ENCODE results near the gene HAGHL.
A peak's percentile ranks its signal among the peaks of the same experiment; 100 is the strongest.

HAGHL gene, protein sequence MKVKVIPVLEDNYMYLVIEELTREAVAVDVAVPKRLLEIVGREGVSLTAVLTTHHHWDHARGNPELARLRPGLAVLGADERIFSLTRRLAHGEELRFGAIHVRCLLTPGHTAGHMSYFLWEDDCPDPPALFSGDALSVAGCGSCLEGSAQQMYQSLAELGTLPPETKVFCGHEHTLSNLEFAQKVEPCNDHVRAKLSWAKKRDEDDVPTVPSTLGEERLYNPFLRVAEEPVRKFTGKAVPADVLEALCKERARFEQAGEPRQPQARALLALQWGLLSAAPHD

DNA sequence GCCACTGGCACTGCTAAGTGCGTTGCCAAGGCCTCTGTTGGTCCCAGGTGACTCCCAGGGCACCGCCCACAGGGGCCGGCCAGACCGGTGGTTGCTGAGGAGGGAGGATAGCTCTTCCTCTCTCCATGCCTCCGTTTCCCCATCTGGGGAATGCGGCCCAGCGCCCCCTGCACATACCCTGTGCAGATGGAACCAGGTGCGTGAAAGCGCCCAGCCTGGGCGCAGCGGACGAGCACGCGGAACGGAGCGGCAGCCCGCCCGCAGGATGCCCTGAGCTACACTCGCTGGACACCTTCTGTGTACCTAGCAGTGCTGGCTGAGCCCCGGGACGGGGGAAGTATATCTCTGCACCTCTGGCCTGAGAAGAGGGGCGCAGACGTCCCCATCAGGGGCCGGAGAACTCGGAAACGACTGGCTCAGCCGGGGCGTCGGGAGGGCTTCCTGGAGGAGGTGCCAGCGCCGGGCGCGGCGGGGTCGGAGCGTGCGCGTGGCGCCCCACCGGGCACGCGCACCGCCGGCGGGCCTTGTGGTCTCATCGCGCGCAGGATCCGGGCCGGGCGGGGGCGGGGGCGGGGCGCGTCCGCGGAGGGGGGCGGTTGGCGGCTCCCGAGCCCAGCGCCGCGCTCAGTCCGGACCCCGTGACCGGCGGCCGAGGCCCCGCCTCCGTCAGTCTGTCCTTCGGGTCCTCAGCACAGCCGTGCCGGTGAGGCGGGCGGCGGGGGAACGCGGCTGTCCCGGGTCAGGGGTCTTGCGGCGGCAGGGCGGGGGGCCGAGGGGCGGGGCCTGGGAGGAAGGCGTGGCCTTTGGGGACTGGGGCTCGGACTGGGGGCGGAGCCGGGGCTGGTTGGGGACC, at the start of gene HAGHL, which contains the start of gene CCDC78:
Gene HAGHL (plus strand): TSS at position 669 of the 853 bp plus-strand sequence. CDS start 404 bp downstream, outside the sequence.
Gene CCDC78 (minus strand): TSS at position 6 of the 853 bp plus-strand sequence. CDS start 76 bp downstream, outside the sequence.
- no peak for DNase-seq (ENCODE audit: low read depth)

DNA sequence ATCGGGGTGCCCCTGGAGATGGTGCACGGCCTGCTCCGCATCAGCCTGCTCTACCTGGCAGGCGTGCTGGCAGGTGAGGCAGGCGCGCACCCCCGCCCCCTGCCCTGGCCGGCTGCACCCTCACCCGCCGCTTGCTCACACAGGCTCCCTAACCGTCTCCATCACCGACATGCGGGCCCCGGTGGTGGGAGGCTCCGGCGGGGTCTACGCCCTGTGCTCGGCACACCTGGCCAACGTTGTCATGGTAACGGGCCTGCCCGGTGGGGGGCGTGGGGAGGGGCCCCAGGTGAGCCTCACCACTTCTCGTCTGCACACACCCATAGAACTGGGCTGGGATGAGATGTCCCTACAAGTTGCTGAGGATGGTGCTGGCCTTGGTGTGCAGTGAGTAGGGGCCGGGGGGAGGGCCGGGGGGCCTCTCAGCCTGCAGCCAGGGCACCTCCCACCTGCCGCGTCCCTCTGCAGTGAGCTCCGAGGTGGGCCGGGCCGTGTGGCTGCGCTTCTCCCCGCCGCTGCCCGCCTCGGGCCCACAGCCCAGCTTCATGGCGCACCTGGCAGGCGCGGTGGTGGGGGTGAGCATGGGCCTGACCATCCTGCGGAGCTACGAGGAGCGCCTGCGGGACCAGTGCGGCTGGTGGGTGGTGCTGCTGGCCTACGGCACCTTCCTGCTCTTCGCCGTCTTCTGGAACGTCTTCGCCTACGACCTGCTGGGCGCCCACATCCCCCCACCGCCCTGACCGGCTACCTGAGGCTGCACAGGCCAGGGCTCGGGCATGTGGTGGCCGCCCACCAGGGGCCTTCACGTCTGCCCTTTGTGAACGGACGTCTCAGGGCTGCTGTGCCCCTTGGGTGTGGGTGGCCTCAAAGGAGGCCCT, 49.4 kb upstream of the HAGHL start:
- no peak for DNase-seq (ENCODE audit: low read depth)

DNA sequence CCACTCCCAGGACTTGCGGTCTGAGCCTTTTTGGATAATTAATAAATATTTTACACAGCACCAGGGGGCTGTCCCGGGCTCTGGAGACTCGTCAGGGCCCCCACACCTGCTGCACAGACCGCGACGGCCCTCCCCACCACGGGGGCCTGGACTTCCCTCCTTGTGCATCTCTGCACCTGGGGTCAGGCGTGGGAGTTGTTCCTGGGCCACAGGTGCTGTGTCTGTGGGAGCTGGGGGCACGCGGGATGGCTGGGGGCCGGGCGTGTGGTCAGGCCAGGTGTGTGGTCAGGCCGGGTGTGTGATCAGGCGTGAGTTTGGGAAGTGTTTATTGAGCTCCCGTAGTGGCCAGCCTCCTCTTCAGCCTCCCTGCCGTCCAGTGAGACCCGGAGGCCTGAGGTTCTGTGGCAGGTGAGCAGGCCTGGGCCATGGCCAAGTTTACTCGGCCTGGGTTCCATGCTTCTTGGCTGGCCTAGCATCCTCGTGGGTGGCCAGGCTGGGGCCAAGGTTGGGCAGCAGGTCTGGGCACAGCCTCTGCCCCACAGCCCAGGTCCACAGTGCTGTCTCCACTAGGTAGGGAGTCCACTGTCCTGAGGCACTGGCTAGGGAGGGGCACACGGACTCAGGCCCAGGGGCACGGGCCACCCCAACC, 48.6 kb upstream of the HAGHL start:
- no peak for DNase-seq (ENCODE audit: low read depth)

DNA sequence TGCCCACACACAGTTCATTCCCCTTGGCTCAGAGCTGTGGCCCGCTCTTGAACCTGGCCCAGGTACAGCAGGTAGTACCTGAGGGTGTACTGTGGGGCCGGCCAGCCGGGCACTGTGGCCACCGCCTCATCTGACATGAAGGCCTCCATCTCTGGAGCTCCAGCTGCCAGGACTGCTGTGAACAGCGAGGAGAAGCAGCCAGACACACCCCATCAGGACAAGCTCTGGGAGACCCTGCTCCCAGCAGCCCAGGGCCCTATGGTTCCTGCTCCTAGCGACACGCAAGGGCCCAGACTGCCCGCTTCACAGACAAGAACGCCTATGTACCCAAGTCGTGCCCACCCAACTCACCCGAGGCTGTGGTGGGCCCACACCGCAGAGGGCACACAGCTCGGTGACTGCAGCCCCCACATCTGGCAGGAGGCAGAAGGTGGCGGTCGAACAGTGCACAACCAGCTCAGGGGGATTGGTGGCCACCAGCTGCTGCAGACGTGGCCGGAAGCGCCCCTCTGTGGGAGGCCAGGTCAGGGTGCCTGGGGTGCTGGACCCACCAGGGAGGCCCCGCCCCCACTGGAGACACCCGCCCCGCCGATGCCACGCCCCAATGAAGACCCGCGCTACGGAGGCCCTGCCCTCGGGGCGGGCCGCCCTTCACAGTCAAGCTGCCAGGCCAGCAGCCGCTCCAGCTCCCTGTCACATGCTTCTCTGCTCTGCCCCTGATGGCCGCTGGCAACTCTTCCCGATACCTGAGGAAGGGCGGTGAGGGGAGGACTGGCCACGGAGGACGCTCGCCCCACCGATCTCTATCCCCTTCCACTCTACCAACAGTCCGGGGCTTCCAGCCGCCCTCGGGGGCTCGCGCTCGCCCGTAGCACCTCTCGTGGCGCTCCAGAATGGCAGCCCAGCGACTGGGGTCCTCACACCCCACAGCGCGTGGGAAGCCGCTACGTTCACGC, 47.8 kb upstream of the HAGHL start:
- DNase-seq (ENCODE audit: low read depth), result no peak

DNA sequence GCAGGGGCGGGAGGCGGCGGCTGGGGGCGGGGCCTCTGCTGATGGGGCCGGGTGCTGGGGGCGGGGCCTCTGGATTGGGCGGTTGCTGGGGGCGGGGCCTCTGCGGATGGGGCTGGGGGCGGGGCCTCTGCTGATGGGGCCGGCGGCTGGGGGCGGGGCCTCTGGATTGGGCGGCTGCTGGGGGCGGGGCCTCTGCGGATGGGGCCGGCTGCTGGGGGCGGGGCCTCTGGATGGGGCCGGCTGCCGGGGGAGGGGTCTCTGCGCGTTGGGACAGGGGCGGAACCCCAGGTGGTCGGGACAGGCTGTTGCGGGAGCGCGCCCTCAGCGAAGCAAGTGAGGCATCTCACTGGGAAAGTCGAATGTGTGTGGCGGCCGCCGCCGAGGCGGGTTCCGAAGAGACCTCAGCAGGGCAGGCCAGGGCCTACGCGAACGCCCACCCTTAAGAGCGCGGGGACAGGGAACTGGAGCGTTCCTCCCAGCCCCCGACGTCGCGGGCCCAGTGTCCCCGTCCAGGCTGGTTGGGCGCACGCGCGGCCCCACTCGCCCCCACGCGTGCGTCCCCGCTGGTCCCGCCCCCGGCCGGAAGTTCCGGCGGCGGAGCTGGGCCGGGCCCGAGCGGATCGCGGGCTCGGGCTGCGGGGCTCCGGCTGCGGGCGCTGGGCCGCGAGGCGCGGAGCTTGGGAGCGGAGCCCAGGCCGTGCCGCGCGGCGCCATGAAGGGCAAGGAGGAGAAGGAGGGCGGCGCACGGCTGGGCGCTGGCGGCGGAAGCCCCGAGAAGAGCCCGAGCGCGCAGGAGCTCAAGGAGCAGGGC, 46.9 kb upstream of the HAGHL start, which contains the start of gene STUB1:
Gene STUB1 (plus strand): TSS at position 597 of the 811 bp plus-strand sequence. CDS start 116 bp downstream, at position 713.
- DNase-seq (ENCODE audit: low read depth), result peak; percentile 56

DNA sequence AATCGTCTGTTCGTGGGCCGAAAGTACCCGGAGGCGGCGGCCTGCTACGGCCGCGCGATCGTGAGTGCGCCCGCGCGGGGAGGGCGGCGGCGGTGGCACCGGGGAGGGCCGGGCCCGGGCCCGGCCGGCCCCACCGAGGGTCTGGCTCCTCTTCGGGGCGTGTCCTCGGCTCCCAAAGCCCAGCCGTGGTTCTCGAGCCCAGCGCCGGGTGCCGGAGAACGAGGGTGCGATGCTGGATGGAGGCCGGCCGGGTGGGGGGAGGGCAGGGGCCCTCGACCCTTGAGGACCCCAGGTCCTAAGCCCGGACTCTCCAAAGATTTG, 46.3 kb upstream of the HAGHL start:
- DNase-seq (ENCODE audit: low read depth), result no peak

DNA sequence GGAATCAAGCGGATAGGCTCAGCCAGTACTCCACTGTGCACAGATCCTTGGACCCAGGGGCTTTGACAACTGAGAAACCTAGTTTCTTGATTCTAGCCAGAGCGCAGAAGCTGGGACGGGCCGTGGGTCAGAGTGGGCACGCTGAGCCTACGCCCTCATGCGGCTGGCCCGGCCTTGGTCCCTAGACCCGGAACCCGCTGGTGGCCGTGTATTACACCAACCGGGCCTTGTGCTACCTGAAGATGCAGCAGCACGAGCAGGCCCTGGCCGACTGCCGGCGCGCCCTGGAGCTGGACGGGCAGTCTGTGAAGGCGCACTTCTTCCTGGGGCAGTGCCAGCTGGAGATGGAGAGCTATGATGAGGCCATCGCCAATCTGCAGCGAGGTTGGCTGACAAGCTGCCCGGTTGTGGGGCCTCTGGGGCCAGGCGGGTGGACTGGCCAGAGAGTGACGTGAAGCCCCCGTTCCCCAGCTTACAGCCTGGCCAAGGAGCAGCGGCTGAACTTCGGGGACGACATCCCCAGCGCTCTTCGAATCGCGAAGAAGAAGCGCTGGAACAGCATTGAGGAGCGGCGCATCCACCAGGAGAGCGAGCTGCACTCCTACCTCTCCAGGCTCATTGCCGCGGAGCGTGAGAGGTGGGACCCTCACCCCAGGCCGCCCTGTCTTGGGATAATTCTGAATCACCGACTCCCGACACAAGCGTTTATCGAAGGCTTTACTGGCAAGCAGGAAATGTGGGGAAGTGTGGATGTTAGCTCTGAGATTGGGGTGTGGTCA, 45.8 kb upstream of the HAGHL start:
- no peak for DNase-seq (ENCODE audit: low read depth)

DNA sequence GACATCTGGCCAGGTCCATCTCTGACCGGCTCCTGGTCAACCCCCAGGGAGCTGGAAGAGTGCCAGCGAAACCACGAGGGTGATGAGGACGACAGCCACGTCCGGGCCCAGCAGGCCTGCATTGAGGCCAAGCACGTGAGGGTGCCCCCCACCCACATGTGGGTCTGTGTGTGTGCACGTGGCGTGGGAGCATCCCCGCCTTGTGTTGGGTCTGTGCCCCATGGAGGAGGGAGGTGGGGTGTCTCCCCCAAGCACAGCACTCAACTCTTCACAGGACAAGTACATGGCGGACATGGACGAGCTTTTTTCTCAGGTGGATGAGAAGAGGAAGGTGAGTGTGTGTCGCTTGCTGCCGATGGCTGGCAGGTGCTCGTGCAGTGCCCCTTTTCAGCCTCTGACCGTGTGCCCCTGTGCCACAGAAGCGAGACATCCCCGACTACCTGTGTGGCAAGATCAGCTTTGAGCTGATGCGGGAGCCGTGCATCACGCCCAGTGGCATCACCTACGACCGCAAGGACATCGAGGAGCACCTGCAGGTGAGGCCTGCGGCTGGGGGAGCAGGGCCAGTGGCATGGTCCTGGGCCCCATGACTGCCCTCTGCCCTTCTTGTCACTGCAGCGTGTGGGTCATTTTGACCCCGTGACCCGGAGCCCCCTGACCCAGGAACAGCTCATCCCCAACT, 45.0 kb upstream of the HAGHL start:
- no peak for DNase-seq (ENCODE audit: low read depth)

DNA sequence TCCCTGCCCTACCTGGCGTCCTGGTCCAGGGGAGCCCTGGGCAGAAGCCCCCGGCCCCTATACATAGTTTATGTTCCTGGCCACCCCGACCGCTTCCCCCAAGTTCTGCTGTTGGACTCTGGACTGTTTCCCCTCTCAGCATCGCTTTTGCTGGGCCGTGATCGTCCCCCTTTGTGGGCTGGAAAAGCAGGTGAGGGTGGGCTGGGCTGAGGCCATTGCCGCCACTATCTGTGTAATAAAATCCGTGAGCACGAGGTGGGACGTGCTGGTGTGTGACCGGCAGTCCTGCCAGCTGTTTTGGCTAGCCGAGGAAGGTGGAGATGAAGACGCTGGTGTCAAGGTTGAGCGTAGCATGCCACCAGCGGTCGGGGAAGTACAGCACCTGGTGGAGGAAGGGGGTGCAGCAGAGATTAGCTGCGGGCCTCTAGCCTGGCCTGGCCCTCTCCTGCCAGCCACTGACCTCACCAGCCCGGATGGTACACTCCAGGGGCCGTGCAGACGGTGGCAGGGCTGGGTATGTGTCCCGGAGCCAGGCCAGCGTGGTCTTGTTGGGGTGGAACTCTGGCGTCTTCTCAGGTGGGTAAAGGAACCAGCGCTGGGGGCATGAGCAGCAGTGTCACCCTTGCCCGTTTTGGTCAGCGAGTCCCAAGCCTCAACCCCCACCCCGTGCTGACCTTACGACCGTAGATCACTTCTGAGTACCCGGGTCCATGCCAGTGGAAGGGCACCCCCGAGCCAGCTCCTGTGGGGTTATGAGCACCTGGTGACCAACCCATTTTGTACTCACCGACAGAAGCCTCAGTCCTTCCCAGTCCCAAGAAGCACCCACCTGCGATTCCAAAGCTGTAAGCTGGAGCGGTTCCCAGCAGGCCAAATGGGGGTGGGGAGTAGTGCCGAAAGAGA, 44.2 kb upstream of the HAGHL start:
- DNase-seq (ENCODE audit: low read depth), result no peak

DNA sequence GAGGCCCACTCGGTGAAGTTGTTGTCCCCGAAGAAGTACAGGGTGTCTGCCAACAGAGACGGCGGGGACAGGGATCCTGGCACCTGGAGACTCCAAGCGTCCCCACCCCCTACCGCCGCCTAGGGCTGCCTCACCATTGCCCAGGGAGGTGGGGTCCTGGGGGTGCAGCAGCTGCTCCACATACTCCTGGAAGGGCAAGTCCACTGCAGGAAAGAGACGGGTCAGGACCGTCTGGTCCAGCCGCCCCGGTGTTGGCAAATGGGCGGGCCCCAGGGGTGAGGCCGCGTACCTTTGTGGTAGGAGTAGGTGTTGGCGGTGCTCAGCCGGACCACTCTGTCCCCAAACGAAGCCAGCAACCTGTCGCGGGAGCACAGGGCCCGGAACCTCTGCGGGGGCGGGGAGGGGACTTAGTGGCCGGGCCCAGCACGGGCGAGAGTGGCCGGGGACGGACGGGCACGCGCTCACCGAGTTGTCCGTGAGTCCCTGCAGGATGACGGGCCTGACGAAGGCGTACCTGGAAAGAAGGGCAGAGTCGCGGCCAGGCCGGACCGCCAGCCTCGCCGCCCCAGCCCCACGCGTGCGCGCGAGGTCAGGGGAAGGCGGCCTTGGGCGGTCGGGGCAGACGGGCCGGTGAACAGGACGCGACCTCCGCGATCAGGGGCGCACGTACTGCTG, 43.4 kb upstream of the HAGHL start:
- no peak for DNase-seq (ENCODE audit: low read depth)

DNA sequence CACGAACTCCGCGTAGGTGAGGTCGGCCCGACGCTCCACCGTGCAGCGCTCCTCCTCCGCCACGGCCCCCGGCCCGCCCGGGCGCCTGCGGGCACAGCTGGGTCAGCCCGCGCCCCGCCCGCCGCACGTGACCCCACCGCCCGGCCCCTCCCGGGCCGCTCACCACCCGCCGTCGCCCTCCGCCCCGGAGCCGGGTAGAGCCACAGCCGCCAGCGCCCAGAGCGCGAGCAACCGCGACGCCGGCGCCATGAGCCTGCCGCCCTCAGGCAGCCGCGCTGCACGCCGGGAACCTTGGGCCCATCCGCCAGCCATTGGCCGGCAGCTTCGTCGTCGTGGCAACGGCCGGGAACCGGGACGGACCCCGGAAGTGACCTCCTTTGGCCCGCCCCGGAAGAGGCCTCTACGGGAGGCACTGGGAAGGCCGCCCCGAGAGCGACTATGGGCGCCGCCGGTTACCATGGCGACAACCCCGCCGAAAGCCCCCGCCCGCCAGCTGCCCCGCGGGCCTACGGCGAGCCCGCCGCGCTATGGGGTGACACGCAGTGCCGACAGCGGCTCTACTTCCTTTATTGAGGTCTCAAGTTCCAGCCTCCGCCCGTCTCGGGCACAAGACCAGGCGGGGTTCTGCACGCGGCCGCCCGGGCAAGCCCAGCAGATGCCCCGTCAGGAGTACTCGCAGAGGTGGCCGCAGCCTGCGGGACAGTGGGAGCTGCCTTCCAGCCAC, 42.7 kb upstream of the HAGHL start, which contains the start of gene JMJD8:
Gene JMJD8 (minus strand): TSS at position 264 of the 724 bp plus-strand sequence. CDS start 15 bp downstream, at position 249.
- DNase-seq (ENCODE audit: low read depth), result no peak

DNA sequence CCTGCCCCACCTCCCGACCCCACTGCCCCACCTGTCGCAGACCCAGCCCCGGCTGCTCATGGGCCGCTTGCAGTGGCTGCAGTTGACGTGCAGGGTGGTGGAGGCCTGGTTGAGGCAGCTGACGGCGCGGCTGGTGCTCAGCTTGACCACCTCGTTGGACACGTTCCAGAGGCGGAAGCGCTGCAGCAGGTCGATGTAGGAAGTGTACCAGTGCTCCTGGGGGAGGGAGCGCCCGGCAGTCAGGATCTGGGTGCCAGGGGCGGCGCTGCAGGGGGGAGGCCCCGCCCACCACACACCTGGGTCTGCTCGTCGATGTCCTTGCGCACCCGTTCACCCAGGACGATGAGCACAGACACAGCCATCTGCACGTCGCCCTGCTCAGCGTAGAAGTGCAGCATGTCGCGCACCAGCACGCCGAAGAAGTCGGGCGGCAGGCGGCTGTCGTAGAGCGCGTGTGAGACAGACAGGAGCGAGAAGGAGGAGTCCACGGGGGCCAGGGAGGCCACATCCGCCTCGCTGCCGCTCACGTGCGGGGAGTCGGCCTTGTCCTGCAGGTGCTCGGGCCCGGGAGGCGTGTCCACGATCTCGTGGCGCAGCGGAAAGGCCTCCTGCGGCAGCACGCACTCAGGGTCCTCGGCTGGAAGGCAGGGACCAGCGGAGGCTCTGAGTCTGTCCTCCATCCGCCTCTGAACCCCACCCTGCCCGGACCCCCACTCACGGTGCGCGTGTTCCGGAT, 41.8 kb upstream of the HAGHL start:
- DNase-seq (ENCODE audit: low read depth), result no peak

DNA sequence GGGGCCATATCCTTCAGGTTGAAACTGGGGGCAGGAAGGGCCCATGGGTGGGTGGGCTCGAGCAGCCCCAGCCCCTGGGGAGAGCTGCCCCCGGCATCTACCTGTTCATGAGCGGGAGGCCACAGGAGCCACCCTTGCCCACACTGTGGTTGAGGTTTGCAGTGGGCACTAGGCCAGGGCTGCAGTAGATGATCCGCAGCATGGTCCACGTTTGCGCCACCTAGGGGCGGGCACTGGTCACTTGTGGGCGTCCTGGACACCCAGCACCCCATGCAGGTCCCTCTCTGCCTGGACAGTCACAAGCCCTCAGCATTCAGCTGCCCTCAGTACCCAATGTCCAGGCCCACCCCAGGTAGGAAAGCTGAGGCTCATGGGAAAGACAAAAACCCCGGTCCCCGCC, 40.9 kb upstream of the HAGHL start:
- DNase-seq (ENCODE audit: low read depth), result no peak

DNA sequence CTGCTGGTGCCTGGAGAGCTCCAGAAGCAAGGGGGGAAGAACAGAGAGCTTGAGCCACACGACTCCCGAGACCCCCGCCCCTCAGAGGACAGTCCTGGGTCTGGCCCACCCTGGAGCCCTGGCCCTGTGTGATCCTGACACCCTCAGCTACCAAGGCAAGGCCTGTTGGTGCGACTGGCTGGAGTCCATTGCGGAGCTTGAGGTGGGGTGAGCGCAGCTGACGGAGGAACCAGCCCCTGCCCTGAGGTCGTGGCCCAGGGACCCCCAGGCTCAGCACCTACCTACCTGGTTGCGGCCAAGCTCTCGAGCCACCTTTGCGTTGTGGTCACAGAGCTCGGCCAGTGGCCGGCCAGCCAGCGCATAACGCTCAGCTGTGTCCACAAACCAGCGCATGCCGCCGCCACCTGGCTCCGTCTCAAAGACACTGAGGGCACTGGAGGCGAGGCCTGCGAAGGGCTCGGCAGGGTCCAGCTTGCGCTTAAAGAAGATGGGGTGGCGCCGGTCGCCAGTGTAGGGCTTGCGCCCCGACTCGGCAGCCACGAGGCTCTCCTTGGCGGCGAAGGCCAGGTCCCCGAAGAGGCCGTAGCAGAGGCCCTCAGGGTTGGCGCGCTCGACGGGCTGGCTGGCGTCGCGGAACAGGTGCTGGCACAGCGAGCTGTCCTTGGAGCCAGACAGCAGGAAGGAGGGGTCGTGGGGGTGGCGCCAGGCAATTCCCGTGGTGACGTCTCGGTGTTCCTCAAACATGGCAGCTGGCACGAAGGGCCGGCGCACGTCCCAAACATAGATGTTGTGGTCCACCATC, 40.2 kb upstream of the HAGHL start:
- DNase-seq (ENCODE audit: low read depth), result no peak
